HG03439 (cell line): ENCODE data around the gene MAPK12.

Experiments used
- ATAC-seq: cut with Tn5 transposase; IDR thresholded peaks from one replicate; pipeline ENCODE4 v1.9.1; 2021; ENCODE audit warnings: mild to moderate bottlenecking, moderate library complexity; ENCODE audit not compliant: unreplicated experiment

The MAPK12 gene

GRCh38 chr22:50236731-50237409, 24.6 kb downstream of the MAPK12 start:
- ATAC-seq = no peak

GRCh38 chr22:50233223-50233622, 28.3 kb downstream of the MAPK12 start:
- no peak for ATAC-seq

- ATAC-seq = no peak
Measured at GRCh38 chr22:50232481-50233151, 28.9 kb downstream of the MAPK12 start.

- ATAC-seq = no peak
Measured at GRCh38 chr22:50229370-50229769, 32.1 kb downstream of the MAPK12 start.

GRCh38 chr22:50228366-50228765, 33.1 kb downstream of the MAPK12 start:
- no peak for ATAC-seq

GRCh38 chr22:50227579-50228215, 33.8 kb downstream of the MAPK12 start:
- ATAC-seq = no peak

GRCh38 chr22:50226875-50227165, 34.7 kb downstream of the MAPK12 start:
- no peak for ATAC-seq

GRCh38 chr22:50226063-50226874, 35.2 kb downstream of the MAPK12 start:
- no peak for ATAC-seq

GRCh38 chr22:50225200-50225969, 36.1 kb downstream of the MAPK12 start:
- ATAC-seq = no peak

GRCh38 chr22:50224071-50224470, 37.4 kb downstream of the MAPK12 start:
- ATAC-seq = no peak

GRCh38 chr22:50222508-50222907, 39.0 kb downstream of the MAPK12 start:
- no peak for ATAC-seq

- ATAC-seq = no peak
Measured at GRCh38 chr22:50221410-50222300, 39.8 kb downstream of the MAPK12 start.

- ATAC-seq = no peak
Measured at GRCh38 chr22:50220603-50221409, 40.7 kb downstream of the MAPK12 start.

- ATAC-seq = no peak
Measured at GRCh38 chr22:50219800-50220602, 41.5 kb downstream of the MAPK12 start.

- ATAC-seq = no peak
Measured at GRCh38 chr22:50218996-50219727, 42.3 kb downstream of the MAPK12 start.

GRCh38 chr22:50218153-50218995, 43.1 kb downstream of the MAPK12 start:
- ATAC-seq = no peak
